Measurements from ENCODE around the gene FOXF2. TPM values are rescaled to one million over a fixed set of nuclear protein-coding genes. Genes with fewer than 3 reads are reported as not detected.

The FOXF2 gene
- total RNA-seq, 1 donor = 8.1 TPM

GRCh38 chr6:1395506-1395905 is 6.1 kb downstream of the FOXF2 start:
- TF ChIP-seq CTCF (IDR thresholded peaks at IDR 0.05; ENCODE audit: insufficient read depth, low read length) = no peak
- no peak for DNase-seq (ENCODE audit: low read depth)
- H3K4me3 ChIP-seq (ENCODE audit: low read depth, low read length) = no peak overlapping the region

GRCh38 chr6:1395941-1396908 is 6.8 kb downstream of the FOXF2 start:
- no peak for TF ChIP-seq CTCF (IDR thresholded peaks at IDR 0.05; ENCODE audit: insufficient read depth, low read length)
- no peak for DNase-seq (ENCODE audit: low read depth)
- H3K4me3 ChIP-seq (ENCODE audit: low read depth, low read length) = no peak overlapping the region

GRCh38 chr6:1396952-1397868 is 7.8 kb downstream of the FOXF2 start:
- TF ChIP-seq CTCF (IDR thresholded peaks at IDR 0.05; ENCODE audit: insufficient read depth, low read length) = peak; percentile 99
- no peak overlapping the region for H3K4me3 ChIP-seq (ENCODE audit: low read depth, low read length)
- peak; percentile 81 for DNase-seq (ENCODE audit: low read depth)

- no peak overlapping the region for H3K4me3 ChIP-seq (ENCODE audit: low read depth, low read length)
- no peak for TF ChIP-seq CTCF (IDR thresholded peaks at IDR 0.05; ENCODE audit: insufficient read depth, low read length)
- DNase-seq (ENCODE audit: low read depth) = no peak
Measured at GRCh38 chr6:1399085-1399780, 9.9 kb downstream of the FOXF2 start.

GRCh38 chr6:1400126-1400850 is 10.9 kb downstream of the FOXF2 start:
- no peak for DNase-seq (ENCODE audit: low read depth)
- no peak for TF ChIP-seq CTCF (IDR thresholded peaks at IDR 0.05; ENCODE audit: insufficient read depth, low read length)
- no peak overlapping the region for H3K4me3 ChIP-seq (ENCODE audit: low read depth, low read length)

GRCh38 chr6:1402369-1402768 is 13.0 kb downstream of the FOXF2 start:
- H3K4me3 ChIP-seq (ENCODE audit: low read depth, low read length) = no peak overlapping the region
- TF ChIP-seq CTCF (IDR thresholded peaks at IDR 0.05; ENCODE audit: insufficient read depth, low read length) = no peak
- DNase-seq (ENCODE audit: low read depth) = no peak

All from fibroblast of the aortic adventitia (primary cell).